ENCODE measurements around the gene OFD1.

OFD1 gene

DNA sequence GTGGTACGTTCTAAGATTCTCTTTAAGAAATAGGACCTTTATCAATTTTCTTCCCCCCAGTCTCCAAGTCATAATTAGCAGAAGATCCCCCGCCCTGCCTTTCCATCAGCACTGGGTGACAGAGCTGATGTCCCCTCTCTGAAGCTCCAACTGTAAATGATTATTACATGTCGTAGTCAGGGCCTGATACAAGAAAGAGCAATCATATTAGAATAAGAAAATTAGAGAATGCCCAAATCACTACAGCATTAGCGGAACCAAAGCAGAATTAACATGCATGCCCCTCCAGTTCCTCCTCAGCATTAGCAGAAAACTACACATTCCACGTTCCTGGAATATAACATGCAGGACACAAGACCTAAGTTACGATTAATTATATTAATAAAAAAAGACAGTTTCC lies 81.6 kb downstream of the OFD1 start:
- no peak overlapping the region for H3K4me3 ChIP-seq (ENCODE audit: low read depth, low read length)
- TF ChIP-seq, protein P1, sequence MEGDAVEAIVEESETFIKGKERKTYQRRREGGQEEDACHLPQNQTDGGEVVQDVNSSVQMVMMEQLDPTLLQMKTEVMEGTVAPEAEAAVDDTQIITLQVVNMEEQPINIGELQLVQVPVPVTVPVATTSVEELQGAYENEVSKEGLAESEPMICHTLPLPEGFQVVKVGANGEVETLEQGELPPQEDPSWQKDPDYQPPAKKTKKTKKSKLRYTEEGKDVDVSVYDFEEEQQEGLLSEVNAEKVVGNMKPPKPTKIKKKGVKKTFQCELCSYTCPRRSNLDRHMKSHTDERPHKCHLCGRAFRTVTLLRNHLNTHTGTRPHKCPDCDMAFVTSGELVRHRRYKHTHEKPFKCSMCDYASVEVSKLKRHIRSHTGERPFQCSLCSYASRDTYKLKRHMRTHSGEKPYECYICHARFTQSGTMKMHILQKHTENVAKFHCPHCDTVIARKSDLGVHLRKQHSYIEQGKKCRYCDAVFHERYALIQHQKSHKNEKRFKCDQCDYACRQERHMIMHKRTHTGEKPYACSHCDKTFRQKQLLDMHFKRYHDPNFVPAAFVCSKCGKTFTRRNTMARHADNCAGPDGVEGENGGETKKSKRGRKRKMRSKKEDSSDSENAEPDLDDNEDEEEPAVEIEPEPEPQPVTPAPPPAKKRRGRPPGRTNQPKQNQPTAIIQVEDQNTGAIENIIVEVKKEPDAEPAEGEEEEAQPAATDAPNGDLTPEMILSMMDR (IDR thresholded peaks at IDR 0.05; ENCODE audit: borderline replicate concordance, insufficient read depth, low read depth, low read length) = no peak

DNA sequence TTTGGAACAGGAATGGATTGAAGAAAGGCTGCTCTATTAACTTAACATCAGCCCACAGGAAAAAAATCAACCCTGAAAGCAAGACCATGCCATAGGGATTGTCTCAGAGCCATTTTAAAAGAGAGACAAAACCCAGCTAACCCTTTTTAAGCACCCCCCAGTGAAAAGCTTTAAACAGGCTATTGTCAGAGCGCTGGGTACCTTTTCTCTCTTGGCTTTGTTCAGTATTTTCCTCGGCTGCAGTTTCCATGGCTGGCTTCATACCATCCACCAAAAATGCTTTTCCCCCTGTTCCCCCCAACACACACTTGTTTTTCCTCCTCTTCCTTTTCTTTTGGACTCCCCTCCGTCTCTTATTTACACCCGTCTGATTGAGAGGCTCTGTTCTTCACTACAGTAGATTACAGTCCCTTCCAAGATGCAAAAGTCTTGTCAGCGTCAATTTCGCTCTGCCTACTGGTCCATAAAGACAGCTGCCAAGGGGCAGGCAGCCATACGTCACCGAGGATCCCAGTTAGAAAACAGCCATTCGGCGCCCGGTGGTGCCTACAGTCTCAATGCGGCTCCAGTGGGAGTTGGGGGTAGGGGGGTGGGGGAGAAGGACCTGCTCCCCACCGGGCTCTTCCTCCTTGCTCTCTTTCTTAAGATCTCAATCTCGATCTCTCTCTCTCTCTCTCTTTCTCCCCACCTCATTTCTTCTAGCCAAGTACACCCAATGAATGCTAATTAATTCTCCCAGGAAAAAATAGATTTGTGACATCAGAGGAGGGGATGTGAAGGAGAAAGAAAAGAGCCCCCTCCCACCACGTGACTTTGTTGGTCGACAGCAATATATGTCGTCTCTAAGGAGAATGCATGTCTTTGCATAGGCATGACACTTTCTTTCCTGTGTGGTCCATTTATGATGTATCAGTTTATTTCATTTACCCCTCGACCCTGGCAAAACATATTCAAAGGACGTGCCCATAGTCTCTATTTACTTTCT lies 82.4 kb downstream of the OFD1 start, which contains the start of gene GPM6B:
Gene GPM6B, minus strand, starts transcription at position 451 of the 985 bp plus-strand sequence. Its CDS starts 189 bp downstream, at position 262.
- H3K4me3 ChIP-seq (ENCODE audit: low read depth, low read length) = no peak within 1 kb of the TSS
- TF ChIP-seq, protein P1 (IDR thresholded peaks at IDR 0.05; ENCODE audit: borderline replicate concordance, insufficient read depth, low read depth, low read length) = no peak
